OCI-LY7 (cell line): ENCODE results near the gene JCHAIN. TPM values are rescaled to one million over a fixed set of nuclear protein-coding genes. Genes with fewer than 3 reads are reported as not detected.

Experiments used
- BruUV-seq: library from RNA; stranded (reverse); fragments of 400-500 nt; replicated peaks from 2 replicates; lab custom pipeline; 2021; lab: Mats Ljungman, UMichigan
- CTCF ChIA-PET: fragments of 300-600 bp; sonication (Branson Sonifier 250); formaldehyde crosslinking; loops from one replicate; lab custom pipeline; 2022; ENCODE audit warnings: antibody characterized with exemption; ENCODE audit not compliant: unreplicated experiment; lab: Charles Lee
- POLR2A ChIA-PET: fragments of 300-600 bp; sonication (Branson Sonifier 250); formaldehyde crosslinking; loops from one replicate; lab custom pipeline; 2022; ENCODE audit warnings: antibody characterized with exemption; lab: Charles Lee
- DNase-seq: peaks from one replicate; pipeline ENCODE4 v3.0.0-alpha.2; 2015; ENCODE audit warnings: low spot score
- H2AFZ ChIP-seq: fragments of 200-600 bp; sonication (generic), shearing (Covaris generic); 2 replicates; pipeline ENCODE4 v1.6.1; 2014; ENCODE audit warnings: mild to moderate bottlenecking, antibody characterized with exemption, low read length, moderate library complexity
- H3K27ac ChIP-seq: fragments of 200-600 bp; sonication (generic); 2 replicates; pipeline ENCODE4 v1.5.1; 2014; ENCODE audit warnings: mixed run types, low read depth, mild to moderate bottlenecking, moderate library complexity, low read length, inconsistent platforms; ENCODE audit not compliant: poor library complexity, severe bottlenecking
- H3K36me3 ChIP-seq: fragments of 200-600 bp; sonication (generic); 2 replicates; pipeline ENCODE4 v1.6.1; 2014; ENCODE audit warnings: mild to moderate bottlenecking, antibody characterized with exemption, low read length, moderate library complexity, mixed read lengths; ENCODE audit not compliant: insufficient read depth
- H3K4me1 ChIP-seq: fragments of 200-600 bp; sonication (generic); 2 replicates; pipeline ENCODE4 v1.5.1; 2014; ENCODE audit warnings: mild to moderate bottlenecking, low read length; ENCODE audit not compliant: insufficient read depth, poor library complexity, severe bottlenecking
- H3K4me2 ChIP-seq: fragments of 200-600 bp; sonication (generic); 2 replicates; pipeline ENCODE4 v1.6.1; 2014; ENCODE audit warnings: mild to moderate bottlenecking, low read length
- H3K4me3 ChIP-seq: fragments of 200-600 bp; sonication (generic); 2 replicates; pipeline ENCODE4 v1.5.1; 2014; ENCODE audit warnings: mild to moderate bottlenecking, low read depth, low read length; ENCODE audit not compliant: poor library complexity, severe bottlenecking
- H3K79me2 ChIP-seq: fragments of 200-600 bp; sonication (generic); 2 replicates; pipeline ENCODE4 v1.6.1; 2016; ENCODE audit warnings: low read depth, mild to moderate bottlenecking, low read length, moderate library complexity, mixed read lengths; ENCODE audit not compliant: insufficient read depth
- H3K9me2 ChIP-seq: fragments of 200-600 bp; sonication (generic); 2 replicates; pipeline ENCODE4 v1.6.1; 2016; ENCODE audit warnings: mild to moderate bottlenecking, low read length, mixed read lengths; ENCODE audit not compliant: insufficient read depth
- H3K9me3 ChIP-seq: fragments of 200-600 bp; sonication (generic); 2 replicates; pipeline ENCODE4 v1.6.1; 2014; ENCODE audit warnings: mild to moderate bottlenecking, mixed run types, low read length, mixed read lengths
- H4K20me1 ChIP-seq: fragments of 200-600 bp; sonication (generic); 2 replicates; pipeline ENCODE4 v1.6.1; 2014; ENCODE audit warnings: mild to moderate bottlenecking, antibody characterized with exemption, low read length, moderate library complexity, mixed read lengths; ENCODE audit not compliant: insufficient read depth
- EZH2phosphoT487 ChIP-seq: fragments of 200-600 bp; sonication (generic); IDR thresholded peaks from 2 replicates; pipeline ENCODE4 v1.6.1; 2018; ENCODE audit warnings: low read depth, borderline replicate concordance, mild to moderate bottlenecking, mixed run types, antibody characterized with exemption, low read length, moderate library complexity, mixed read lengths
- intact Hi-C: fragments of 100-400 bp; cut with micrococcal nuclease; formaldehyde crosslinking; loops from one replicate; pipeline ENCODE4 v1.10.0; 2022; ENCODE audit not compliant: unreplicated experiment
- total RNA-seq, 2 experiments: library from RNA; depleted of rRNA in 1 of 2; stranded (reverse); fragments of >200 nt in 1 of 2; shearing (Covaris generic) in 1 of 2; gene quantifications; 2 replicates each; pipeline ENCODE4 v1.2.3, GENCODE V29; 2014 to 2022
- TF ChIP-seq, protein P1 (sequence below): fragments of 200-600 bp; sonication (generic); conservative IDR thresholded peaks from 2 replicates; pipeline ENCODE4 v1.5.1; 2014; ENCODE audit warnings: mild to moderate bottlenecking, antibody characterized with exemption, low read length, moderate library complexity, mixed read lengths

The JCHAIN gene
- total RNA-seq, 2 experiments from 2014 or later: 1,492 to 1,542 TPM

- peak overlapping the region; percentile 81 for H2AFZ ChIP-seq
- peak overlapping the region; percentile 68 for H3K4me2 ChIP-seq
- peaks cover 20% of the 10 kb centered on the region for H3K4me1 ChIP-seq
- intact Hi-C loops: no loop called here
- no peaks in the 10 kb centered on the region for H3K9me2 ChIP-seq
- H3K79me2 ChIP-seq: no peaks in the 10 kb centered on the region
- no TSS peak for BruUV-seq
- no peak overlapping the region for H3K27ac ChIP-seq
- H3K4me3 ChIP-seq: peak overlapping the region; percentile 34
- no peaks in the 10 kb centered on the region for H3K36me3 ChIP-seq
- no peaks in the 10 kb centered on the region for H4K20me1 ChIP-seq
- ChIA-PET POLR2A (interaction anchor here (1.0 to 2.9 kb wide), 7 partner anchors 11 to 122 kb away, joined by 3 to 11 read pairs (median 5); partner anchors contain the start of gene UTP3), CTCF (interaction anchor here (0.8 to 1.5 kb wide), 3 partner anchors 10 to 122 kb away, joined by 3 to 6 read pairs (median 3); no protein-coding TSS in a partner anchor)
- no peak for TF ChIP-seq EZH2phosphoT487
- TF ChIP-seq, protein P1, sequence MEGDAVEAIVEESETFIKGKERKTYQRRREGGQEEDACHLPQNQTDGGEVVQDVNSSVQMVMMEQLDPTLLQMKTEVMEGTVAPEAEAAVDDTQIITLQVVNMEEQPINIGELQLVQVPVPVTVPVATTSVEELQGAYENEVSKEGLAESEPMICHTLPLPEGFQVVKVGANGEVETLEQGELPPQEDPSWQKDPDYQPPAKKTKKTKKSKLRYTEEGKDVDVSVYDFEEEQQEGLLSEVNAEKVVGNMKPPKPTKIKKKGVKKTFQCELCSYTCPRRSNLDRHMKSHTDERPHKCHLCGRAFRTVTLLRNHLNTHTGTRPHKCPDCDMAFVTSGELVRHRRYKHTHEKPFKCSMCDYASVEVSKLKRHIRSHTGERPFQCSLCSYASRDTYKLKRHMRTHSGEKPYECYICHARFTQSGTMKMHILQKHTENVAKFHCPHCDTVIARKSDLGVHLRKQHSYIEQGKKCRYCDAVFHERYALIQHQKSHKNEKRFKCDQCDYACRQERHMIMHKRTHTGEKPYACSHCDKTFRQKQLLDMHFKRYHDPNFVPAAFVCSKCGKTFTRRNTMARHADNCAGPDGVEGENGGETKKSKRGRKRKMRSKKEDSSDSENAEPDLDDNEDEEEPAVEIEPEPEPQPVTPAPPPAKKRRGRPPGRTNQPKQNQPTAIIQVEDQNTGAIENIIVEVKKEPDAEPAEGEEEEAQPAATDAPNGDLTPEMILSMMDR: no peak
- peak; percentile 47 for DNase-seq
- no peaks in the 10 kb centered on the region for H3K9me3 ChIP-seq
Measured at GRCh38 chr4:70613306-70614183, 52.8 kb downstream of the JCHAIN start.

DNA sequence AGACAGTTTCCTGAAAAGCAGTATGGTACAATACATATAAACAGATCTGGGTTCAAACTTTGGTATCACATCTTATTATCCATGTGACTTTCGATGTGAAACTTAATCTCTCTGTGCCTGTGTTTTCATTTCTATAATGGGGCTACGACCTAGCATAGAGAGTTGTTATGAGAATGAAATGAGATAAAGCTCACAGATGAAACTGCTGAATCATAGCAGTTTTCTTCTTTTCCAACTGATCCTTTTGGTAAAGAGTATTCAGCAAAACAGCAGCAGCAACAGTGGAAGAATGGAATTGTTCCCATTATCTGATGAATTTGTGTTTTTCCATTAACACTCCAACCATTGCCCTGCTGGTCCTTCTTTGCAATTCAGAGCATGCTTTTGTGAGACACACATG is 58.0 kb downstream of the JCHAIN start:
- Histone ChIP-seq H3K79me2 (no peaks in the 10 kb centered on the region), H3K9me2 (no peaks in the 10 kb centered on the region), H2AFZ (no peak overlapping the region), H3K4me2 (no peak overlapping the region), H3K4me1 (peaks cover 6% of the 10 kb centered on the region), H4K20me1 (no peaks in the 10 kb centered on the region), H3K4me3 (no peak overlapping the region), H3K36me3 (no peaks in the 10 kb centered on the region), H3K27ac (no peak overlapping the region), H3K9me3 (no peaks in the 10 kb centered on the region)
- CTCF ChIA-PET: no interaction called here
- intact Hi-C loops: no loop called here
- no peak for DNase-seq
- no TSS peak for BruUV-seq
- POLR2A ChIA-PET: no interaction called here
- TF ChIP-seq EZH2phosphoT487: no peak
- TF ChIP-seq, protein P1: no peak
